Liver (tissue), 9 donors: ENCODE data around the gene PRKACG. TPM values are rescaled to one million over a fixed set of nuclear protein-coding genes. Genes with fewer than 3 reads are reported as not detected.

ENCODE experiments used
- DNase-seq: peaks from one replicate; pipeline ENCODE4 v3.0.0-alpha.2; 2017; ENCODE audit warnings: low spot score
- H3K27ac ChIP-seq, 2 donors: one replicate each; pipeline ENCODE4 v1.7.0; 2013; ENCODE audit warnings: inconsistent platforms in 2 of 2, low read length in 2 of 2, control low read depth in 1 of 2, low read depth in 1 of 2, mild to moderate bottlenecking in 1 of 2
- H3K27me3 ChIP-seq, 4 donors: one replicate each; pipeline versions ENCODE4 v1.6.1 to v1.7.0; 2013; ENCODE audit warnings: low read length in 3 of 4, inconsistent platforms in 1 of 4, mild to moderate bottlenecking in 1 of 4, moderate library complexity in 1 of 4; ENCODE audit not compliant: control insufficient read depth in 4 of 4, insufficient read depth in 4 of 4
- H3K36me3 ChIP-seq, 4 donors: one replicate each; pipeline versions ENCODE4 v1.6.1 to v1.7.0; 2013; ENCODE audit warnings: low read length in 3 of 4, mild to moderate bottlenecking in 3 of 4, low read depth in 1 of 4, moderate library complexity in 1 of 4; ENCODE audit not compliant: control insufficient read depth in 4 of 4, insufficient read depth in 3 of 4
- H3K4me1 ChIP-seq, 4 donors: one replicate each; pipeline versions ENCODE4 v1.6.1 to v1.7.0; 2013; ENCODE audit warnings: low read length in 3 of 4, mild to moderate bottlenecking in 3 of 4, moderate library complexity in 1 of 4; ENCODE audit not compliant: control insufficient read depth in 4 of 4, insufficient read depth in 4 of 4
- H3K4me3 ChIP-seq, 3 donors: one replicate each; pipeline versions ENCODE4 v1.6.1 to v1.7.0; 2013; ENCODE audit warnings: low read length in 3 of 3, control low read depth in 1 of 3, low read depth in 1 of 3, mild to moderate bottlenecking in 1 of 3
- H3K9ac ChIP-seq, 2 donors: one replicate each; pipeline ENCODE4 v1.7.0; 2013; ENCODE audit warnings: low read length in 2 of 2, mild to moderate bottlenecking in 2 of 2, moderate library complexity in 2 of 2, control low read depth in 1 of 2, low read depth in 1 of 2
- H3K9me3 ChIP-seq, 4 donors: one replicate each; pipeline versions ENCODE4 v1.6.1 to v1.7.0; 2013; ENCODE audit warnings: low read length in 3 of 4; ENCODE audit not compliant: control insufficient read depth in 4 of 4
- EGR1 ChIP-seq, 2 donors: IDR thresholded peaks; 2 replicates each; pipeline ENCODE4 v1.6.1; 2016 to 2018; ENCODE audit warnings: antibody characterized with exemption in 2 of 2, low read depth in 2 of 2
- FOXA1 ChIP-seq: IDR thresholded peaks from 2 replicates; pipeline ENCODE4 v1.6.1; 2016; ENCODE audit warnings: antibody characterized with exemption
- FOXA2 ChIP-seq: IDR thresholded peaks from 2 replicates; pipeline ENCODE4 v1.6.1; 2016; ENCODE audit warnings: antibody characterized with exemption
- GABPA ChIP-seq, 2 donors: IDR thresholded peaks in 1 of 2; conservative IDR thresholded peaks in 1 of 2; 2 replicates each; pipeline ENCODE4 v1.6.1; 2016; ENCODE audit warnings: antibody characterized with exemption in 2 of 2, mild to moderate bottlenecking in 1 of 2, moderate library complexity in 1 of 2
- HNF4A ChIP-seq, 2 donors: conservative IDR thresholded peaks; 2 replicates each; pipeline ENCODE4 v1.6.1; 2016; ENCODE audit warnings: antibody characterized with exemption in 2 of 2, mild to moderate bottlenecking in 2 of 2
- HNF4G ChIP-seq: IDR thresholded peaks from 2 replicates; pipeline ENCODE4 v1.6.1; 2016; ENCODE audit warnings: antibody characterized with exemption
- JUND ChIP-seq, 2 donors: IDR thresholded peaks; 2 replicates each; pipeline ENCODE4 v1.6.1; 2016; ENCODE audit warnings: antibody characterized with exemption in 2 of 2
- NR2F2 ChIP-seq: IDR thresholded peaks from 2 replicates; pipeline ENCODE4 v1.6.1; 2016; ENCODE audit warnings: antibody characterized with exemption
- RAD21 ChIP-seq, 2 donors: IDR thresholded peaks; 2 replicates each; pipeline ENCODE4 v1.6.1; 2016; ENCODE audit warnings: antibody characterized with exemption in 2 of 2, mild to moderate bottlenecking in 2 of 2
- REST ChIP-seq: IDR thresholded peaks from 2 replicates; pipeline ENCODE4 v1.6.1; 2016; ENCODE audit warnings: antibody characterized with exemption, mild to moderate bottlenecking
- RXRA ChIP-seq, 2 donors: IDR thresholded peaks; 2 replicates each; pipeline ENCODE4 v1.6.1; 2017 to 2018; ENCODE audit warnings: antibody characterized with exemption in 2 of 2, mild to moderate bottlenecking in 1 of 2
- SP1 ChIP-seq: IDR thresholded peaks from 2 replicates; pipeline ENCODE4 v1.6.1; 2018; ENCODE audit warnings: antibody characterized with exemption, mild to moderate bottlenecking
- TAF1 ChIP-seq: conservative IDR thresholded peaks from 2 replicates; pipeline ENCODE4 v1.6.1; 2016; ENCODE audit warnings: antibody characterized with exemption, mild to moderate bottlenecking
- YY1 ChIP-seq: IDR thresholded peaks from 2 replicates; pipeline ENCODE4 v1.6.1; 2016; ENCODE audit warnings: antibody characterized with exemption, mild to moderate bottlenecking
- WGBS: extraction: QIAGEN DNeasy Blood & Tissue Kit; methylation state at CpG from one replicate; pipeline ENCODE4 v1.1.7; 2013; 5-methylcytosine and 5-hydroxymethylcytosine counted together
- polyA plus RNA-seq, 2 donors: library from polyadenylated mRNA; stranded (reverse) in 1 of 2; unstranded in 1 of 2; fragments of 200-250 nt in 1 of 2; fragments of >200 nt in 1 of 2; fragmentation: Nextera tagmentation in 1 of 2; extraction: Ambion mirVana in 1 of 2; gene quantifications; one replicate each; pipeline versions ENCODE4 v1.2.1 to v1.2.3, GENCODE V29; 2013 to 2015
- total RNA-seq, 2 donors: library from RNA; depleted of rRNA; stranded (reverse); fragments of >200 nt; gene quantifications; one replicate each; pipeline ENCODE4 v1.2.3, GENCODE V29; 2014
- TF ChIP-seq, protein P1 (sequence below): IDR thresholded peaks from 2 replicates; pipeline ENCODE4 v1.6.1; 2016; ENCODE audit warnings: antibody characterized with exemption
- TF ChIP-seq, protein P2 (sequence below): fragments of 150-350 bp; IDR thresholded peaks from 2 replicates; pipeline ENCODE4 v1.5.1; 2017; ENCODE audit warnings: improper control_type of control experiment, low read depth, low read length; ENCODE audit not compliant: missing input control
- TF ChIP-seq, protein P3 (sequence below): IDR thresholded peaks from 2 replicates; pipeline ENCODE4 v1.6.1; 2016; ENCODE audit warnings: antibody characterized with exemption
- TF ChIP-seq, protein P4 (sequence below): IDR thresholded peaks from 2 replicates; pipeline ENCODE4 v1.6.1; 2016; ENCODE audit warnings: antibody characterized with exemption
- donor health status: healthy.
- donor health status: healthy.
- donor health status: healthy.
- donor health status: healthy.
- donor health status: healthy.

The PRKACG gene
- total and polyA plus RNA-seq, 4 donors, result not detected

DNA sequence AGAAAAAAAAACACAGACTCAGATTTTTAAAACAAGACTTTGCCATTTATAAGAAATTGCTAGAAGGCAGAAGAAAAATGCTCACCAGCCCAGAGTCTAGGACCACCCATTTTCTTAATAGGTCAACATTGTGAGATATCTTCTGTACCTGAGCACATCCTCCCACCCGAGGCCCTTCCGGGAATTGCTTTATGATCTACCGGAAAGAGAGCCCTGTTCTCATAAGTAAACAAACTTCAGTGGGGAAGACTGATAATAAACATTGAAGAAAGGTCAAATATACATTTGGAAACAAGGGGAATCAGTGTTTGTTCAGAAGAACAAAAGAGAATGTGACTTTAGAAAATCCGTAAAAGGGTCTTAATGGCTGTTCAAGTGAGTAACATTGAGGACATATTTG, 44.4 kb downstream of the PRKACG start:
- no peak overlapping the region for H3K27ac ChIP-seq
- WGBS, result 24% methylated on average over 4 of the region's 4 CpGs

More for the DNA sequence above, 44.4 kb downstream of the PRKACG start:
- no peak overlapping the region for H3K9ac ChIP-seq
- H3K4me3 ChIP-seq, result no peak overlapping the region
- H3K27me3 ChIP-seq, result peaks cover 0 to 2% (median 0%) of the 10 kb centered on the region in 4 donors
- no peaks in the 10 kb centered on the region for H3K9me3 ChIP-seq
- DNase-seq, result no peak
- no peaks in the 10 kb centered on the region for H3K36me3 ChIP-seq
- H3K4me1 ChIP-seq, result no peaks in the 10 kb centered on the region
- TF ChIP-seq GABPA (IDR thresholded peaks at IDR 0.05 in 1 of 2, conservative IDR thresholded peaks at IDR 0.05 in 1 of 2), result no peak
- TF ChIP-seq, protein P1, sequence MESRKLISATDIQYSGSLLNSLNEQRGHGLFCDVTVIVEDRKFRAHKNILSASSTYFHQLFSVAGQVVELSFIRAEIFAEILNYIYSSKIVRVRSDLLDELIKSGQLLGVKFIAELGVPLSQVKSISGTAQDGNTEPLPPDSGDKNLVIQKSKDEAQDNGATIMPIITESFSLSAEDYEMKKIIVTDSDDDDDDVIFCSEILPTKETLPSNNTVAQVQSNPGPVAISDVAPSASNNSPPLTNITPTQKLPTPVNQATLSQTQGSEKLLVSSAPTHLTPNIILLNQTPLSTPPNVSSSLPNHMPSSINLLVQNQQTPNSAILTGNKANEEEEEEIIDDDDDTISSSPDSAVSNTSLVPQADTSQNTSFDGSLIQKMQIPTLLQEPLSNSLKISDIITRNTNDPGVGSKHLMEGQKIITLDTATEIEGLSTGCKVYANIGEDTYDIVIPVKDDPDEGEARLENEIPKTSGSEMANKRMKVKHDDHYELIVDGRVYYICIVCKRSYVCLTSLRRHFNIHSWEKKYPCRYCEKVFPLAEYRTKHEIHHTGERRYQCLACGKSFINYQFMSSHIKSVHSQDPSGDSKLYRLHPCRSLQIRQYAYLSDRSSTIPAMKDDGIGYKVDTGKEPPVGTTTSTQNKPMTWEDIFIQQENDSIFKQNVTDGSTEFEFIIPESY, result no peak
- TF ChIP-seq, protein P2, sequence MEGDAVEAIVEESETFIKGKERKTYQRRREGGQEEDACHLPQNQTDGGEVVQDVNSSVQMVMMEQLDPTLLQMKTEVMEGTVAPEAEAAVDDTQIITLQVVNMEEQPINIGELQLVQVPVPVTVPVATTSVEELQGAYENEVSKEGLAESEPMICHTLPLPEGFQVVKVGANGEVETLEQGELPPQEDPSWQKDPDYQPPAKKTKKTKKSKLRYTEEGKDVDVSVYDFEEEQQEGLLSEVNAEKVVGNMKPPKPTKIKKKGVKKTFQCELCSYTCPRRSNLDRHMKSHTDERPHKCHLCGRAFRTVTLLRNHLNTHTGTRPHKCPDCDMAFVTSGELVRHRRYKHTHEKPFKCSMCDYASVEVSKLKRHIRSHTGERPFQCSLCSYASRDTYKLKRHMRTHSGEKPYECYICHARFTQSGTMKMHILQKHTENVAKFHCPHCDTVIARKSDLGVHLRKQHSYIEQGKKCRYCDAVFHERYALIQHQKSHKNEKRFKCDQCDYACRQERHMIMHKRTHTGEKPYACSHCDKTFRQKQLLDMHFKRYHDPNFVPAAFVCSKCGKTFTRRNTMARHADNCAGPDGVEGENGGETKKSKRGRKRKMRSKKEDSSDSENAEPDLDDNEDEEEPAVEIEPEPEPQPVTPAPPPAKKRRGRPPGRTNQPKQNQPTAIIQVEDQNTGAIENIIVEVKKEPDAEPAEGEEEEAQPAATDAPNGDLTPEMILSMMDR, result no peak
- TF ChIP-seq RAD21 (IDR thresholded peaks at IDR 0.05), result no peak
- no peak for TF ChIP-seq FOXA2
- TF ChIP-seq FOXA1, result no peak
- TF ChIP-seq TAF1, result no peak
- TF ChIP-seq HNF4G, result no peak
- no peak for TF ChIP-seq RXRA (IDR thresholded peaks at IDR 0.05)
- no peak for TF ChIP-seq REST
- no peak for TF ChIP-seq HNF4A (conservative IDR thresholded peaks at IDR 0.05)
- no peak for TF ChIP-seq JUND (IDR thresholded peaks at IDR 0.05)
- TF ChIP-seq, protein P3, sequence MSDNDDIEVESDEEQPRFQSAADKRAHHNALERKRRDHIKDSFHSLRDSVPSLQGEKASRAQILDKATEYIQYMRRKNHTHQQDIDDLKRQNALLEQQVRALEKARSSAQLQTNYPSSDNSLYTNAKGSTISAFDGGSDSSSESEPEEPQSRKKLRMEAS, result no peak
- no peak for TF ChIP-seq SP1
- no peak for TF ChIP-seq NR2F2
- no peak for TF ChIP-seq YY1
- TF ChIP-seq, protein P4, sequence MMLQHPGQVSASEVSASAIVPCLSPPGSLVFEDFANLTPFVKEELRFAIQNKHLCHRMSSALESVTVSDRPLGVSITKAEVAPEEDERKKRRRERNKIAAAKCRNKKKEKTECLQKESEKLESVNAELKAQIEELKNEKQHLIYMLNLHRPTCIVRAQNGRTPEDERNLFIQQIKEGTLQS, result no peak
- TF ChIP-seq EGR1 (IDR thresholded peaks at IDR 0.05; ENCODE audit: low read depth in 2 of 2), result no peak
